GM18907 (cell line): ENCODE data around the gene PNKP.

ENCODE experiments used
- ATAC-seq: cut with Tn5 transposase; IDR thresholded peaks from one replicate; pipeline ENCODE4 v1.9.1; 2021; ENCODE audit warnings: mild to moderate bottlenecking, moderate library complexity; ENCODE audit not compliant: unreplicated experiment

PNKP gene

GRCh38 chr19:49890349-49891311 lies 23.3 kb upstream of the PNKP start:
- ATAC-seq = no peak

- ATAC-seq = no peak
Measured at GRCh38 chr19:49889687-49890348, 22.4 kb upstream of the PNKP start.

GRCh38 chr19:49889038-49889686 lies 21.8 kb upstream of the PNKP start:
- no peak for ATAC-seq

- no peak for ATAC-seq
Measured at GRCh38 chr19:49888510-49888824, 21.1 kb upstream of the PNKP start.

GRCh38 chr19:49887665-49888509 lies 20.5 kb upstream of the PNKP start:
- no peak for ATAC-seq

- ATAC-seq = no peak
Measured at GRCh38 chr19:49887037-49887664, 19.8 kb upstream of the PNKP start.

GRCh38 chr19:49884760-49885159 lies 17.4 kb upstream of the PNKP start:
- ATAC-seq = no peak

- no peak for ATAC-seq
Measured at GRCh38 chr19:49884109-49884508, 16.7 kb upstream of the PNKP start.

GRCh38 chr19:49883094-49883493 lies 15.7 kb upstream of the PNKP start:
- ATAC-seq = no peak

- ATAC-seq = no peak
Measured at GRCh38 chr19:49882643-49883042, 15.3 kb upstream of the PNKP start.

GRCh38 chr19:49881672-49882394 lies 14.5 kb upstream of the PNKP start:
- no peak for ATAC-seq

- ATAC-seq = no peak
Measured at GRCh38 chr19:49881186-49881585, 13.8 kb upstream of the PNKP start.

GRCh38 chr19:49880162-49880869 lies 12.9 kb upstream of the PNKP start:
- ATAC-seq = no peak

- ATAC-seq = no peak
Measured at GRCh38 chr19:49879243-49879963, 12.0 kb upstream of the PNKP start.

GRCh38 chr19:49878744-49879070 lies 11.3 kb upstream of the PNKP start:
- ATAC-seq = no peak

- peak; percentile 35 for ATAC-seq
Measured at GRCh38 chr19:49877879-49878743, 10.7 kb upstream of the PNKP start.

GRCh38 chr19:49877020-49877878 lies 9.9 kb upstream of the PNKP start, which contains the start of the genes AKT1S1 and TBC1D17:
Gene AKT1S1, minus strand, starts transcription at chr19:49877355. Its CDS starts 4,060 bp downstream, at chr19:49873295.
Gene TBC1D17, plus strand, starts transcription at chr19:49877702. Its CDS starts 22 bp downstream, at chr19:49877724.
- ATAC-seq = peak; percentile 67
